Esophagus squamous epithelium (tissue), 5 donors: ENCODE results near the gene FANCE. TPM values are rescaled to one million over a fixed set of nuclear protein-coding genes. Genes with fewer than 3 reads are reported as not detected.

Source experiments
- DNase-seq: peaks from one replicate; lab custom pipeline; 2025; lab: John Stamatoyannopoulos, UW
- H3K27ac ChIP-seq, 4 donors: fragments of 200-600 bp; sonication (generic); one replicate each; pipeline ENCODE4 v1.5.1; 2016 to 2019; ENCODE audit warnings: mild to moderate bottlenecking in 1 of 4
- H3K27me3 ChIP-seq, 4 donors: fragments of 200-600 bp; sonication (generic); 1 replicate in 3 of 4; 2 replicates in 1 of 4; pipeline versions ENCODE4 v1.5.1 to v1.6.0; 2017 to 2021; ENCODE audit warnings: antibody characterized with exemption in 1 of 4
- H3K36me3 ChIP-seq, 3 donors: fragments of 200-600 bp; sonication (generic); one replicate each; pipeline ENCODE4 v1.5.1; 2016 to 2019
- H3K4me1 ChIP-seq, 3 donors: fragments of 200-600 bp; sonication (generic); one replicate each; pipeline ENCODE4 v1.5.1; 2017 to 2019
- H3K4me3 ChIP-seq, 4 donors: fragments of 200-600 bp; sonication (generic); 1 replicate in 3 of 4; 2 replicates in 1 of 4; pipeline ENCODE4 v1.5.1; 2016 to 2019; ENCODE audit warnings: mild to moderate bottlenecking in 2 of 4, moderate library complexity in 1 of 4
- H3K9me3 ChIP-seq, 3 donors: fragments of 200-600 bp; sonication (generic); one replicate each; pipeline ENCODE4 v1.5.1; 2016 to 2019
- CTCF ChIP-seq, 6 experiments: fragments of 450-650 bp in 4 of 6; fragments of 200-600 bp in 2 of 6; sonication (generic) in 2 of 6; IDR thresholded peaks; one replicate each; pipeline ENCODE4 v1.5.1; 2016 to 2019; ENCODE audit warnings: antibody characterized with exemption in 6 of 6, mild to moderate bottlenecking in 4 of 6, moderate library complexity in 4 of 6
- POLR2A ChIP-seq, 4 donors: fragments of 450-650 bp; IDR thresholded peaks; one replicate each; pipeline ENCODE4 v1.6.1; 2017; ENCODE audit warnings: antibody characterized with exemption in 4 of 4, mild to moderate bottlenecking in 4 of 4, moderate library complexity in 3 of 4
- WGBS, 2 donors: methylation state at CpG; one replicate each; pipeline ENCODE4 v1.1.5; 2018; 5-methylcytosine and 5-hydroxymethylcytosine counted together
- intact Hi-C: fragments of 100-400 bp; cut with DNase I; formaldehyde crosslinking; loops from one replicate; pipeline ENCODE4 v1.15.0; 2022
- total RNA-seq, 4 donors: library from RNA; depleted of rRNA; stranded (reverse); fragments of >200 nt; gene quantifications; one replicate each; pipeline ENCODE4 v1.1.0, GENCODE V29; 2016
- donor health status: DM: yes; HTN: yes; CAD: no.

Gene FANCE
- total RNA-seq, 4 donors from 2014 or later = 6.9 to 15.5 (median 8.0) TPM

- peaks cover 46 to 70% (median 52%) of the 10 kb centered on the region in 3 donors for H3K4me1 ChIP-seq
- no peaks in the 10 kb centered on the region for H3K27me3 ChIP-seq
- TF ChIP-seq POLR2A (IDR thresholded peaks at IDR 0.05) = no peak
- TF ChIP-seq CTCF (IDR thresholded peaks at IDR 0.05) = no peak
- peaks cover 0 to 49% (median 0%) of the 10 kb centered on the region in 3 donors for H3K36me3 ChIP-seq
- no peaks in the 10 kb centered on the region for H3K9me3 ChIP-seq
- peak overlapping the region in 1 of 4 donors; percentile 45 for H3K4me3 ChIP-seq
- DNase-seq = no peak
- 50 to 64% methylated on average over 3 to 5 of the region's 7 CpGs for WGBS, 2 donors
- H3K27ac ChIP-seq = peak overlapping the region; percentile 90 to 99 (median 96)
- intact Hi-C loops = no loop called here
Measured at GRCh38 chr6:35484921-35485392, 32.8 kb downstream of the FANCE start.

DNA sequence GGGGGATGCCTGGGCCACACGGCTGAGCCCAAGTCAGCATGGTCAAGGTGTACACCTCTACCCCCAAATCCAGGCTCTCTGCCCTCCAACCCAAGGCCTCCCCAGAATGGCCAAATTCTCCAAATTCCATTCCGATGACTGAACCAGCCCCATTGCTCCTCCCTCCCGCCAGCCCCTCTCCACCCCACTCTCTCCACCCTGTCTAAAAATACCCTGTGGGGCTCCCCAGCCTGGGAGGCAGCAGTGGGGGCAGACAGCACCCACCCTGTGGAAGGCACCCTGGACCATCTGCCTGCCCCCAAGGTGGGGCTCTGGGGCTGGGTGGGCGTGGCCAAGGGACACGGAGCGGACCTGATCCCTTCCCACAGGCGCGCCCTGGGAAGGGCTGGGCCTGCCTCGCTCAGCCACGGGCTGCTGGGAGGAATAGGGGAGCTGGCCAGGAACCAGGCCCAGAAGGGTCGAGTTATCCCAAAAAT lies 33.3 kb downstream of the FANCE start:
- peak overlapping the region; percentile 10 to 45 (median 32) for H3K4me3 ChIP-seq

DNA sequence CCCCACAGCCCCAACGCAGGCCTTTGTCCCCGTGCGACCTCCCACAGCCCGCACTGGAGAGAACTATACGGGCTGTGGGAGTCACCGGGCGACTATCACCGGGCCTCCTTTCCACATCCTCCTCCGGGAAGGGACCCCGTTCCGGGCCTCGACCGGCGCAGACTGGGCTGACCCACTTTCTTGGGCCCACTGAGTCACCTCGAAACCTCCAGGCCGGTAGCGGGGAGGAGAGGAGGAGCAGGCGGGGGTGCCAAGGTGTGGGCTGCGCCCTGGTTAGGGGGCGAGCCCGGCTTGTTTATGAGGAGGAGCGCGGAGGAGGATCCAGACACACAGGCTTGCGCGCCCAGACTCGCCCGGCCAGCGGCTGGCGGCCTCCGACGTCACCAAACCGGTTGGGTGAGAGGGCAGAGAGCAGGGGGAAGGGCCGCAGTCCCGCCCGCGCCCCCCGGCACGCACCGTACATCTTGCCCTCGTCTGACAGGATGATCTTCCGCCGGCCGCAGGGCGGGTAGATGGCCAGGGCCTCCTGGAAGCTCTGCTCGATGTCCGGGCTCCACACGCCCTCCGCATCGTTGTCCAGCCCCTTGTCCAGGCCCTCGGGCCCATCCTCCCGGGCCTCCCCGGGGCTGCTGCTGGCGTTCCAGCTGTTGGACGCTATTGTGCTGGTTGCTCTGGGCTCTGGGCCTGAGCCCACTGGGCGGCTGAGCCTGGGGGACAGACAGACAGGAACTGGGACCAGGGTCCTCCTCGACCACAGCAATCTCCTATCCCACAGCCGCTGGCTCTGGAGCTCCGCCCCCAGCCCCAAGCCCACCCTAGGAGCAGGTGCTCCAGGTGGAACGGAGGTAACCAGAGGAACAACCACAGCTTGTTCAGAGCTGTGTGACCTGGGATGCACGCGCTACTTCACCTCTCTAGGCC lies 34.1 kb downstream of the FANCE start:
- H3K4me1 ChIP-seq = peaks cover 56 to 83% (median 63%) of the 10 kb centered on the region in 3 donors
- H3K36me3 ChIP-seq = peaks cover 0 to 36% (median 0%) of the 10 kb centered on the region in 3 donors
- H3K27me3 ChIP-seq = peaks cover 0 to under 1% (median 0%) of the 10 kb centered on the region in 4 donors
- peak overlapping the region; percentile 90 to 99 (median 96) for H3K27ac ChIP-seq
- H3K4me3 ChIP-seq = peak overlapping the region; percentile 10 to 45 (median 32)
- H3K9me3 ChIP-seq = no peaks in the 10 kb centered on the region
- WGBS, 2 donors = 35 to 40% methylated on average over 8 to 19 of the region's 61 CpGs
- TF ChIP-seq POLR2A (IDR thresholded peaks at IDR 0.05) (peak in 1 of 4 donors; percentile 43), CTCF (IDR thresholded peaks at IDR 0.05) (no peak)
- DNase-seq = no peak
- intact Hi-C loops = no loop called here

More for the DNA sequence above, 33.3 kb downstream of the FANCE start:
- intact Hi-C loops = no loop called here
- DNase-seq = no peak
- H3K4me1 ChIP-seq = peaks cover 51 to 75% (median 56%) of the 10 kb centered on the region in 3 donors
- 37 to 67% methylated on average over 1 to 3 of the region's 11 CpGs for WGBS, 2 donors
- peak overlapping the region; percentile 90 to 99 (median 96) for H3K27ac ChIP-seq
- TF ChIP-seq POLR2A (IDR thresholded peaks at IDR 0.05) = no peak
- no peak for TF ChIP-seq CTCF (IDR thresholded peaks at IDR 0.05)
- peaks cover 0 to 44% (median 0%) of the 10 kb centered on the region in 3 donors for H3K36me3 ChIP-seq
- no peaks in the 10 kb centered on the region for H3K9me3 ChIP-seq
- H3K27me3 ChIP-seq = no peaks in the 10 kb centered on the region

DNA sequence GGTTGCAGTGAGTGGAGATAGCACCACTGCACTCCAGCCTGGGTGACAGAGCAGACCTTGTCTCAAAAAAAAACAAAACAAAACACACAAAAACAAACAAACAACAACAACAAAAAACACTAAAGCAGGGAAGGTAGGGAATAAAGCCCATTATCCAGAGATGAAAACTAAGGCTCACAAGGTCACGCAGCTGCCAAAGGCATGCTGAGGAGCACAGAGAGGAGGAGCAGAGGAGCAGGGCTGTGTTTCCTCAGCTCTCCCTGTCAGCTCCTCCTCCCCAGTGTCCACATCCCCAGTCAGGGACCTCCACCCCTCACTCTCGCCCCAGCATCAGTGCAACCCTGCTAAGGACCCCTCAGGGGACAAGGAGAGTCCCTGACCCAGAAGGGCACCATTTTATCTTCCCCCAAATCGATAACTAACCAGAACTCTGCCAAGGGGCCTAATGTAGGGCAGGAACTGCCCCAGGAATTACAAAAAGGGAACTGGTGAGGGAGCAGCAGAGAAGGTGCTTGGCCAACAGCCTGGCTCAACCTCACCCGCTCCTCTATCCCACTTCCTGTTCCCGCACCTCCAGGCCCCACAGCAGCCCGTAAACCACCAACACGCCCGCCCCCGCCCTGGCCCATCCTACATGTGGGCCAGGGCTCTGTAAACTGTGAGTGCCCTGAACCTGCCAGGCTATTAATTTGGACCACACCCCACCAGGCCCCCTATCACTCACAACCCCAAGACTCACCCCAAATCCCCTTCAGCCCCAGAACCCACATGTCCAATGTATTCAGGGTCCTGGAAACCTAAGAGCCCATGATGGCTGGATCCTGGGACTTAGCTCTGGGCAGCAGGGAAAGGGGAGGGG lies 35.7 kb downstream of the FANCE start:
- Histone ChIP-seq H3K4me1 (peaks cover 71 to 98% (median 80%) of the 10 kb centered on the region in 3 donors), H3K27me3 (peaks cover 0 to 5% (median 0%) of the 10 kb centered on the region in 4 donors), H3K4me3 (no peak overlapping the region), H3K9me3 (no peaks in the 10 kb centered on the region), H3K27ac (peak overlapping the region; percentile 91 to 99 (median 96)), H3K36me3 (peaks cover 0 to 20% (median 0%) of the 10 kb centered on the region in 3 donors)
- WGBS, 2 donors = 18 to 45% methylated on average over 4 to 7 of the region's 9 CpGs
- TF ChIP-seq CTCF (IDR thresholded peaks at IDR 0.05) (no peak), POLR2A (IDR thresholded peaks at IDR 0.05) (peak in 1 of 4 donors; percentile 18)
- DNase-seq = no peak
- intact Hi-C loops = no loop called here
